HG02678 (cell line): Measurements from ENCODE around the gene GXYLT2.
"Not testable (repeated sequence)": the region's sequence is repeated elsewhere in the genome, so short reads cannot be mapped to it uniquely, and the experiment has no call there.

Experiments
- ATAC-seq: cut with Tn5 transposase; IDR thresholded peaks from one replicate; pipeline ENCODE4 v1.9.1; 2021; ENCODE audit warnings: mild to moderate bottlenecking, moderate library complexity; ENCODE audit not compliant: unreplicated experiment

GXYLT2 gene

GRCh38 chr3:72892081-72892775 is 4.4 kb downstream of the GXYLT2 start:
- ATAC-seq, result no peak

DNA sequence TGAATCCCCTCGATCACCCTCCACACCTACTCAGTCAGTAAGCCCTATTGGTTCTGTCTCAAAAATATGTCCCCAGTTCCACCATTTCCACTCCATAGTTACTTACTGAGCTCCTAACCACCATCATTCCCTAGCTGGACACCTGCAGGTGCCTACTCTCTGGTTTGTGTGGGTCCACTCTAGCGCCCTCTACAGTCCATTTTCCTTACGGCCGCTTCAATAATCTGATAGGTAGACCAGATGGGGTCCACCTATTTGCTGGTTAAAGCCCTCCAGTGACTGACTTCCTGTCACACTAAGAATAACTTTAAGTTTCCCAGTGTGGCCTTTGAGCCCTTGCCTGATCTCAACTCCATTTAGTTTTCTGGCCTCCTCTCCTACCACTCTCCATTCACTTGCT is 5.0 kb downstream of the GXYLT2 start:
- ATAC-seq, result no peak

DNA sequence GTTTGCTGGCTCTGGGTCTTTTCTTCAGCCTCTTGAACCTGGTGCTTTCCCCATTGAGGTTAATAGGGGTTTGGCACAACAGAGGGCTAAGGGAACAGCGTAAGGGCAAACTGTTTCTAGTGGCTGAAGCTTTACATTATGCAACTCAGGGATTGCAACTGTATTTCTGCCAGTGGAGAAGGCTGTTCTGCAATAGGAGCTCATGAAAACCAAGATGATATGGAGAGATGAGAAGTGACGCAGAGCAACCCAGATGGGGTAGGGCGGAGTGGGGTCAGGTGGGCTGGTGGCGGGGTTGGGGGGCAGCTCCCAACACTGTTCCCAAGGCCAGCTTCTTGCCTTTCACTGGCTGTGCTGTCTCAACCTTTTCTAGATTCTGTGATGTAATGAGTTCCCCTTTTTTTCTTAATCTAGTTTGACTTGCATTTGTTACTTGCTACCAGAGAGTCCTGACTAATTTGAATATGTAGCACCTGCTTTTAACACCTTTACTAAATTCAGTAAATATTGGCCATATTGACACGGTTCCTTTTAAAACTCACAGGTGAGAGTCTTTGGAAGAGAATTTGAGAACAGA is 7.2 kb downstream of the GXYLT2 start:
- ATAC-seq, result no peak

- no peak for ATAC-seq
These were observed 9.3 kb downstream of the GXYLT2 start for GRCh38 chr3:72896996-72897757.

DNA sequence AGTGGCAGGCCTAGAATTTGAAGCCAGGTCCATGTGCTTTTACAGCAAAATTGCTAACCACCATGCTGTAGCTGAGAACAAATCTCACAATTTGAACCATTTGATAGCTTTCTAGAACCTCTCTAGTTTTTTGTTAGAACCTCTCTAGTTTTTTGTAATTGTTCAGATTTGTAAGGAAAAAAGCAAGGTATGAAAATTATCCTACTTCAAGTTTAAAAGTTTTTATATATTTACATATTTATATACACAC is 9.8 kb downstream of the GXYLT2 start:
- ATAC-seq, result no peak

DNA sequence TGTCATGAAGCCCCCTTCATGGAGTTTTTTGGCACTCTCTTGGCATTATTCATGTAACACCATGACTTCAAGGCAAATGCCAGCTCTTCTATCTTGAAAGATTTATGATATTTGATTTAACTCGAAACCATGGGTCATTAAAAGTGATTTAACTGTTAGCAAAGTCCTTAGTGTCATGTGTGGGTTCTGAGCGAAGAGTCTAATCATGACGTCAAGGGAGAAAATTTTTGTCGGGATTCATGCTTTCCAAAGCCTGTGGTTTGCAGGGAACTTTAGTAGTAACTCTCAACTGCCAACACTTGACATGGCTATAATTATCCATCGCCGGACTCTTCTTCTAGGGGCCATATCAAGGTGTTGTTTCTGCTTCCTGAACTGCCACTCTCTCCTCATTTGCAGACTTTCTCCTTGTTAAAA is 11.5 kb downstream of the GXYLT2 start:
- ATAC-seq, result no peak

GRCh38 chr3:72900048-72900447 is 12.2 kb downstream of the GXYLT2 start:
- no peak for ATAC-seq

DNA sequence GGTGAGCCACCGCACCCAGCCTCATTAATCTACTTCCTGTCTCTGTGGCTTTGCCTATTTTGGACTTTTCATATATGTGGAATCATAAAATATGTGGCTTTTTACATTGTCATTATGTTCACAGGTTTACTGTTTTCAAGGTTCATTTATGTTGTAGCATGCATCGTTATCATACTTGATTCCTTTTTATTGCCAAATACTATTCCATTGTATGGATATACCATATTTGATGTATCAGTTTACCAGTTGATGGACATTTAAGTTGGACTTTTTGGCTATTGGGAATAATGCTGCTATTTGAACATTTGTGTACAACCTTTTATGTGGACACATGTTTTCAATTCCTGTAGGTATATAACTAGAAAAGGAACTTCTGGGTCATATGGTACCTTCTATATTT is 14.0 kb downstream of the GXYLT2 start:
- ATAC-seq, result no peak

DNA sequence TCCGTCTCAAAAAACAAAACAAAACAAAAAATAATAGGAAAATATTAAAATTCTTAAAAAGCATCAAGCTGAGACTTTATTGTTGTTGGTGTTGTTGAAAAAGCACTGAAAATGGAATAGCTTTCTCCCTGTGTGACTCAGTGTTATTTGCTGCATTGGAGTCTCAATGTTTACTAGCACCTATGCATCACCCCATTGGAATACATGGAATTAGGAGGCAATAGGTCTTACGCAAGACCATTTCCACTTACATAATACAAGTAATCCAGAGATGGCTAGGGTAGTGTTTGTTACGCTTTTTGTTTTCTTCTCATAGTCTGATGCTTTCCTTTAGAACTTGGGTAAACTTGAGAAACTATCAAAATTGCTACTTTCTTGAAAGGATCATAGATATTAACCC is 15.2 kb downstream of the GXYLT2 start:
- no peak for ATAC-seq

- no peak for ATAC-seq
These were observed 16.3 kb downstream of the GXYLT2 start for GRCh38 chr3:72904163-72904562.

DNA sequence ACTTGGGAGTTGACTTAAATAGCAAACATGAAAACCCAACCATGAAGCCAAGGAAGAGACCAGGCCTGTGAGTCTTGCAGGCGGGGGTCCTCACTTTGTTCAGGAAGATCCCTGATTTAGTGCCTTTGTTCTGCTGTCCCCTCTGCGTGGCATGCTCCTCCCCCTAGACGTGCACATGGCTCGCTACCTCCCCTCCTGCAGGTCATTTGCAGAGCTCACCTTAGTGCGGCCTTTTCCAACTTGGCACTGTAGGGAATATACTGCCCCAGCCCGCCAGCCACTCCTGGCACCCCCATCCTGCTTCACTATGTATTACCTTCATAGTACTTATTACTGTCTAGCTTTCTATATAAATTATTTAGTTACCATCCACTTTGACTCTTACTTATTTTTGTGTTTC is 18.3 kb downstream of the GXYLT2 start:
- no peak for ATAC-seq

DNA sequence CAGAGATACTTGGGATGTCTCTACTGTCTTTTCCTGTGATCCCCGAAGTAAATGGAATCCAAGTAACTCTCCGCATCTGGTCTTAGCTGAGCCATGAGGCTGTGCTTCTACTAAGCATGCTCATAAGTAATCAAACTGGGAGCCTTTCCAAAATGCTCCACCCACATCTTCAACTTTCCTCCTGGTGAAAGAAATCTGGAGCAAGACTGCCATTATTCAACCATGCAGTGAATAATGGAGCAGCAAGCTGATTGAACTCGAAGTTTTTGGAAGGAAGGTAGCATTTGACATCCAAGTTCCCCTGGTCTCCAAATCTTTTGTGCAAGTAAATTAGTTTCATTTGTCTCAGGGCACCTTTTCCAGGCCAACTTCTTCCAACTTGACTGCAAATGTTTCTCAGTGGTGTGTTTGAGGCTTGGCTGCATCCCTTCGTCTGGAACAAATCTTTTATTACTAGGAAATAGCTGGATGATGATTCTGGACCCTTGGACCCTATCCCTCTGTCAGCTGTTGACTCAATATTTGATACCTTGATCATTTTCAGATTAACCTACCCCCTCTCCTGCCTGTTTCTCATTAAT is 19.4 kb downstream of the GXYLT2 start:
- ATAC-seq, result no peak

GRCh38 chr3:72907731-72908620 is 20.1 kb downstream of the GXYLT2 start:
- ATAC-seq, result no peak

DNA sequence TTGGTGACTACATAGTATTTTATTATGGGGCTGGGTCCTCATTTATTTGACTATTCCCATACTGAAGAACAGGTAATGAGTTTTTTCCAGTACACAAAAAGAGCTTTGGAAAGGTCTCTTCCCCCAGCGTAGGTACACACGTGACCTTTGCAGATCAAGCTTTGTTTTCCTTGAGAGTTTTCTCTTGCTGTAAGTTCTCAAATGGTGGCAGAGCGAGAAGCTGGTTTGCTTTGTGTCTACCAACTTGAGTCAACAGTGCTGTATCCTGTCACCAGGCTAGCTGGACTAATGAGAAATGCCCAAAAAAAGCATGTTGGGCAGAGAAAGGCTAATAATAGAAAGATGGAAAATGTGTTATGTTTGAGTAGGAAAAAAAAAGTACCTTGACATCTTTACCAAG is 21.7 kb downstream of the GXYLT2 start:
- no peak for ATAC-seq

- ATAC-seq, result no peak
These were observed 24.7 kb downstream of the GXYLT2 start for GRCh38 chr3:72912532-72912931.

GRCh38 chr3:72914383-72914782 is 26.5 kb downstream of the GXYLT2 start:
- ATAC-seq, result no peak

GRCh38 chr3:72916250-72916649 is 28.4 kb downstream of the GXYLT2 start:
- ATAC-seq, result no peak

DNA sequence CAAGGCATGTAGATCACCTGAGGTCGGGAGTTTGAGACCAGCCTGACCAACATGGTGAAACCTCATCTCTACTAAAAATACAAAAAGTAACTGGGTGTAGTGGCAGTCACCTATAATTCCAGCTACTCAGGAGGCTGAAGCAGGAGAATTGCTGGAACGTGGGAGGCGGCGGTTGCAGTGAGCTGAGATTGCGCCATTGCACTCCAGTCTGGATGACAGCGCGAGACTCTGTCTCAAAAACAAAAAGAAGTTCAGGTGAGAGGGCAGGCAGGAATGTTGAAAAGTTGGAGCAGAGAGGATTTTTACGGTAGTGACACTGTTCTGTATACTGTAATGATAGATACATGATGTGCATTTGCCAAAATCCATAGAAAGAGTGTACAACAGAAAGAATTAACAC is 31.7 kb downstream of the GXYLT2 start:
- ATAC-seq, result no peak

DNA sequence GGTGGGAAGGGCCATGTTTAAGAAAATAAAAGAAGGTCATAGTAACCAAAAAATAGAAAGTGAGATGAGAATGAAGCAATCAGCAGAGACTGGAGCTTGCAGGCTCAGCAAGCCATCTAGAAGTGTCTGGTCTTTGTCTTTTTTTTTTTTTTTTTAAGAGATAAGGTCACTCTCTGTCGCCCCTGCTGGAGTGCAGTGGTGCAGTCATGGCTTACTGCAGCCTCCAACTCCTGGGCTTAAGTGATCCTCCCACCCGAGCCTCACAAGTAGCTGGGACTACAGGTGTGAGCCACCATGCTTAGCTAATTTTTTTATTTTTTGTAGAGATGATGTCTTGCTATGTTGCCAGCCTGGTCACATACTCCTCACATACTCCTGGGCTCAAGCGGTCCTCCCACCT is 36.2 kb downstream of the GXYLT2 start:
- ATAC-seq, result no peak

GRCh38 chr3:72928781-72929735 is 41.2 kb downstream of the GXYLT2 start:
- not testable (repeated sequence) for ATAC-seq
